Transverse colon (tissue), 4 donors: ENCODE results near the gene NPR3.

ENCODE experiments used
- CTCF ChIP-seq, 5 experiments: fragments of 200-600 bp in 3 of 5; fragments of 450-650 bp in 2 of 5; sonication (generic) in 3 of 5; IDR thresholded peaks; 1 replicate in 2 of 5; 2 replicates in 3 of 5; pipeline ENCODE4 v1.5.1; 2016 to 2017; ENCODE audit warnings: antibody characterized with exemption in 5 of 5, inconsistent platforms in 3 of 5, mild to moderate bottlenecking in 2 of 5, moderate library complexity in 1 of 5
- EP300 ChIP-seq: sonication (generic); formaldehyde crosslinking; IDR thresholded peaks from one replicate; pipeline ENCODE4 v1.6.1; 2017; ENCODE audit warnings: antibody characterized with exemption, low read depth
- POLR2A ChIP-seq: fragments of 450-650 bp; IDR thresholded peaks from one replicate; pipeline ENCODE4 v1.6.1; 2016; ENCODE audit warnings: antibody characterized with exemption, mild to moderate bottlenecking, moderate library complexity
- POLR2AphosphoS5 ChIP-seq, 3 donors: sonication (generic); formaldehyde crosslinking; IDR thresholded peaks; one replicate each; pipeline ENCODE4 v1.6.1; 2016; ENCODE audit warnings: antibody characterized with exemption in 3 of 3

- TF ChIP-seq CTCF (IDR thresholded peaks at IDR 0.05): no peak
- TF ChIP-seq POLR2AphosphoS5 (IDR thresholded peaks at IDR 0.05): no peak
- TF ChIP-seq POLR2A: no peak
- TF ChIP-seq EP300: no peak
Measured at GRCh38 chr5:32803656-32804055, 92.5 kb downstream of the NPR3 start.
